DND-41 (cell line): ENCODE measurements around the gene GPR137B.

Experiments
- CTCF ChIP-seq: IDR thresholded peaks from 2 replicates; pipeline ENCODE4 v1.5.1; 2012; ENCODE audit warnings: borderline replicate concordance, low read length, moderate library complexity, mild to moderate bottlenecking; ENCODE audit not compliant: poor library complexity, severe bottlenecking; ENCODE audit errors: extremely low read depth
- EZH2 ChIP-seq: IDR thresholded peaks from 3 replicates; pipeline ENCODE4 v1.6.1; 2012; ENCODE audit warnings: borderline replicate concordance, low read depth, mild to moderate bottlenecking, moderate library complexity, low read length, inconsistent platforms; ENCODE audit not compliant: severe bottlenecking

GRCh38 chr1:236207121-236207520 lies 64.8 kb downstream of the GPR137B start:
- no peak for TF ChIP-seq CTCF
- TF ChIP-seq EZH2, result no peak
